SU-DHL-6 (cell line): Measurements from ENCODE around the gene DNMBP.

Experiments used
- H2AFZ ChIP-seq: fragments of 200-600 bp; sonication (generic); 2 replicates; pipeline ENCODE4 v1.6.1; 2014; ENCODE audit warnings: low read depth, mild to moderate bottlenecking, moderate library complexity, mixed read lengths, antibody characterized with exemption, low read length; ENCODE audit not compliant: severe bottlenecking
- H3F3A ChIP-seq: fragments of 200-600 bp; shearing (Covaris generic); 2 replicates; pipeline ENCODE4 v1.6.0; 2016; ENCODE audit warnings: antibody characterized with exemption, mild to moderate bottlenecking; ENCODE audit not compliant: insufficient read depth
- H3K27ac ChIP-seq: fragments of 200-600 bp; sonication (generic); 2 replicates; pipeline ENCODE4 v1.5.1; 2016; ENCODE audit warnings: low read depth, mild to moderate bottlenecking, low read length, moderate library complexity, mixed read lengths
- H3K27me3 ChIP-seq: fragments of 200-600 bp; sonication (generic), shearing (Covaris generic); 2 replicates; pipeline ENCODE4 v1.6.0; 2014; ENCODE audit warnings: mild to moderate bottlenecking, low read length
- H3K36me3 ChIP-seq: fragments of 200-600 bp; sonication (generic); 2 replicates; pipeline ENCODE4 v1.6.1; 2014; ENCODE audit warnings: mild to moderate bottlenecking, low read length, mixed read lengths
- H3K4me2 ChIP-seq: fragments of 300-600, 200-600 bp; shearing (Covaris generic), sonication (generic); 2 replicates; pipeline ENCODE4 v1.6.0; 2014; ENCODE audit warnings: low read length, low read depth, mild to moderate bottlenecking; ENCODE audit not compliant: poor library complexity, severe bottlenecking
- H3K4me3 ChIP-seq: fragments of 200-600 bp; sonication (generic); 2 replicates; pipeline ENCODE4 v1.5.1; 2014; ENCODE audit warnings: antibody characterized with exemption, low read length, mild to moderate bottlenecking, mixed read lengths; ENCODE audit not compliant: insufficient read depth, poor library complexity, severe bottlenecking
- H3K79me2 ChIP-seq: fragments of 200-600 bp; sonication (generic); 2 replicates; pipeline ENCODE4 v1.6.1; 2014; ENCODE audit warnings: mild to moderate bottlenecking, low read length, moderate library complexity; ENCODE audit not compliant: insufficient read depth
- H3K9ac ChIP-seq: fragments of 200-600 bp; sonication (generic); 2 replicates; pipeline ENCODE4 v1.7.0; 2014; ENCODE audit warnings: mild to moderate bottlenecking, low read length
- H3K9me2 ChIP-seq: fragments of 200-600 bp; sonication (generic); replicated peaks from 2 replicates; pipeline ENCODE4 v1.6.1; 2014; ENCODE audit warnings: low read length; ENCODE audit not compliant: insufficient read depth
- H3K9me3 ChIP-seq: fragments of 200-600 bp; sonication (generic); 2 replicates; pipeline ENCODE4 v1.6.1; 2014; ENCODE audit warnings: low read length, mixed read lengths; ENCODE audit not compliant: insufficient read depth
- H4K20me1 ChIP-seq: fragments of 200-600 bp; sonication (generic); 2 replicates; pipeline ENCODE4 v1.6.1; 2014; ENCODE audit warnings: low read depth, mild to moderate bottlenecking, antibody characterized with exemption, low read length, moderate library complexity, mixed read lengths
- CTCF ChIP-seq: fragments of 200-600 bp; sonication (generic); IDR thresholded peaks from one replicate; pipeline ENCODE4 v1.5.1; 2017; ENCODE audit warnings: antibody characterized with exemption, mild to moderate bottlenecking, low read length, moderate library complexity; ENCODE audit not compliant: insufficient read depth, poor library complexity, severe bottlenecking
- EZH2phosphoT487 ChIP-seq: fragments of 200-600 bp; sonication (generic), shearing (Covaris generic); conservative IDR thresholded peaks from 2 replicates; pipeline ENCODE4 v1.6.1; 2018; ENCODE audit warnings: mild to moderate bottlenecking, antibody characterized with exemption, low read length, moderate library complexity, mixed read lengths

Gene DNMBP

GRCh38 chr10:100006243-100006886 lies 3.4 kb downstream of the DNMBP start:
- Histone ChIP-seq H3K36me3 (no peaks in the 10 kb centered on the region), H3K4me3 (no peak overlapping the region), H3F3A (no peaks in the 10 kb centered on the region), H3K4me2 (no peak overlapping the region), H3K9me3 (no peaks in the 10 kb centered on the region), H3K27me3 (no peaks in the 10 kb centered on the region), H3K79me2 (peaks cover 3% of the 10 kb centered on the region; the same call in 1 of the 2 replicates), H3K9ac (no peak overlapping the region), H2AFZ (no peak overlapping the region), H4K20me1 (no peaks in the 10 kb centered on the region), H3K27ac (no peak overlapping the region), H3K9me2 (no peaks in the 10 kb centered on the region)
- TF ChIP-seq CTCF (no peak), EZH2phosphoT487 (no peak)

GRCh38 chr10:100004805-100005510 lies 4.8 kb downstream of the DNMBP start:
- Histone ChIP-seq H3K27ac (no peak overlapping the region), H3K79me2 (peaks cover 3% of the 10 kb centered on the region; the same call in 1 of the 2 replicates), H3K9me3 (no peaks in the 10 kb centered on the region), H3F3A (no peaks in the 10 kb centered on the region), H4K20me1 (no peaks in the 10 kb centered on the region), H3K9me2 (no peaks in the 10 kb centered on the region), H3K27me3 (no peaks in the 10 kb centered on the region), H2AFZ (no peak overlapping the region), H3K36me3 (no peaks in the 10 kb centered on the region), H3K4me2 (no peak overlapping the region), H3K4me3 (no peak overlapping the region), H3K9ac (no peak overlapping the region)
- TF ChIP-seq EZH2phosphoT487, result no peak
- no peak for TF ChIP-seq CTCF

GRCh38 chr10:100000109-100000644 lies 9.6 kb downstream of the DNMBP start:
- no peak overlapping the region for H3K27ac ChIP-seq
- H3K36me3 ChIP-seq, result no peaks in the 10 kb centered on the region
- no peak overlapping the region for H3K4me3 ChIP-seq
- peaks cover 3% of the 10 kb centered on the region; the same call in 1 of the 2 replicates for H3K79me2 ChIP-seq
- H3K27me3 ChIP-seq, result no peaks in the 10 kb centered on the region
- no peaks in the 10 kb centered on the region for H3F3A ChIP-seq
- no peaks in the 10 kb centered on the region for H3K9me2 ChIP-seq
- no peak overlapping the region for H3K4me2 ChIP-seq
- H2AFZ ChIP-seq, result no peak overlapping the region
- TF ChIP-seq CTCF, result no peak
- no peak for TF ChIP-seq EZH2phosphoT487
- H3K9ac ChIP-seq, result no peak overlapping the region
- no peaks in the 10 kb centered on the region for H4K20me1 ChIP-seq
- no peaks in the 10 kb centered on the region for H3K9me3 ChIP-seq
